Motor neuron (in vitro differentiated cells): ENCODE measurements around the gene CD226. TPM values are rescaled to one million over a fixed set of nuclear protein-coding genes. Genes with fewer than 3 reads are reported as not detected.
"Not testable (repeated sequence)": the region's sequence is repeated elsewhere in the genome, so short reads cannot be mapped to it uniquely, and the experiment has no call there.

Experiments
- ATAC-seq, 8 experiments: fragments of 200-7000 bp; cut with Tn5 transposase; replicated peaks in 6 of 8; 2 replicates each; pipeline ENCODE4 v1.8.0; 2021; ENCODE audit warnings: mild to moderate bottlenecking in 8 of 8, moderate library complexity in 8 of 8
- H3K27ac ChIP-seq, 2 donors: fragments of 250-450 bp; sonication (Bioruptor Pico); 2 replicates each; pipeline ENCODE4 v1.9.0; 2021; ENCODE audit warnings: antibody characterized with exemption in 2 of 2, mild to moderate bottlenecking in 2 of 2, moderate library complexity in 1 of 2
- H3K4me1 ChIP-seq, 2 donors: fragments of 250-450 bp; sonication (Bioruptor Pico); replicated peaks in 1 of 2; 2 replicates each; pipeline ENCODE4 v1.6.1; 2021; ENCODE audit warnings: antibody characterized with exemption in 2 of 2, mild to moderate bottlenecking in 2 of 2, moderate library complexity in 1 of 2
- H3K4me3 ChIP-seq, 5 donors: fragments of 250-450 bp; sonication (Bioruptor Pico); 2 replicates each; pipeline ENCODE4 v1.9.0; 2021; ENCODE audit warnings: antibody characterized with exemption in 5 of 5, mild to moderate bottlenecking in 5 of 5, moderate library complexity in 4 of 5
- WGBS, 10 experiments: fragments of 450-650 bp; shearing (Covaris generic); methylation state at CpG; one replicate each; pipeline ENCODE4 v1.0.0; 2022; 5-methylcytosine and 5-hydroxymethylcytosine counted together
- in situ Hi-C, 9 experiments: fragments of 400-800 bp; cut with MboI; loops; one replicate each; pipeline ENCODE4 v1.15.0; 2021; ENCODE audit warnings: low sequenced_read_pairs in 9 of 9, low pct_unique_long_range_greater_than_20kb in 2 of 9; ENCODE audit not compliant: unreplicated experiment in 9 of 9
- total RNA-seq, 8 experiments: library from RNA; unstranded; fragments of 300-600 nt; gene quantifications; 2 replicates each; pipeline versions ENCODE4 v1.2.3 to v1.2.4, GENCODE V29; 2022

CD226 gene
- total RNA-seq, 8 experiments from 2014 or later, result 0.11 to 5.3 (median 0.41) TPM

DNA sequence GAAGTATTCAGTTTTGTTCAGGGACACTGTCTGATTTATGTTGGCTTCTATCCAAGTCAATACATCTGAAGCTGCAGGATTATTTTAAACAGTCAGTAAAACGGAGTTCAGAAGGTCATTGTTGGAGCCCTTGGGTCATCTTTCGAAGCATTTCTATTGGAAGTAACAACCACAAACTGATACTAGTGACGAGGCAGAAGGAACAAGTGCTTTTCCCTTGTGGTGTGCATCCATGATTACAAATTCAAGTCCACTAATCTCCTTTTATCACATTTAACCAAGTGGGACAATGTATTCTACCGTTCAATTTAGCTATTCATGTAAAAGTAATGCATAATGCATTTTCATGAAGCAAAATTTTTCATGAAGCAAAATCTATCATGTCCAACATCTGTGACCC is 76.9 kb downstream of the CD226 start:
- Histone ChIP-seq H3K4me1 (peaks cover 10 to 14% of the 10 kb centered on the region in 2 donors), H3K27ac (peak overlapping the region in 1 of 2 donors; percentile 7), H3K4me3 (no peak overlapping the region)
- WGBS, 10 experiments, result 17 to 92% (median 79%) methylated on average over 1 to 4 of the region's 4 CpGs; no CpG with 5 or more reads in 1 of the 10 experiments
- in situ Hi-C loops, result no loop called here
- ATAC-seq, result no peak

DNA sequence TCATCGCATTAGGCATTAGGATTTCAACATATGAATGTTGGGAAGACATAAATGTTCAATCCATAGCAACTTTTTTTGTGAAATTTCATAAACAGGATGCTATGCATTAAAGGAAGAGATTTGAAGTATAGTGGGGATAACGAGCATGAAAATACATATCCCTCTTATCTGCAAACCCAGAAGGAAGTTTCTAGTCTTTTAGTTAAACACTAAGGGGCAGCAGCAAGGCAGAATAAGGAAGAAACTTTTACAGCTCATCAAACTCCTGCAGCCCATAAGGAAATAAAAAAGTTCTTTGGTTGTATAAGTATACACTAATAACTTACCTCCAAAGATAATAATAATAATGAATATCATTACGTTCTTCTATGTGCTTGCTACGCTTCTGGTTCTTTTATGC is 81.5 kb downstream of the CD226 start:
- no peak for ATAC-seq
- Histone ChIP-seq H3K27ac (no peak overlapping the region), H3K4me3 (no peak overlapping the region), H3K4me1 (peaks cover 5 to 9% of the 10 kb centered on the region in 2 donors)
- in situ Hi-C loops, result no loop called here
- whole genome bisulfite sequencing, 10 experiments, result 53 to 100% (median 92%) methylated on average over 2 to 4 of the region's 4 CpGs; no CpG with 5 or more reads in 1 of the 10 experiments

DNA sequence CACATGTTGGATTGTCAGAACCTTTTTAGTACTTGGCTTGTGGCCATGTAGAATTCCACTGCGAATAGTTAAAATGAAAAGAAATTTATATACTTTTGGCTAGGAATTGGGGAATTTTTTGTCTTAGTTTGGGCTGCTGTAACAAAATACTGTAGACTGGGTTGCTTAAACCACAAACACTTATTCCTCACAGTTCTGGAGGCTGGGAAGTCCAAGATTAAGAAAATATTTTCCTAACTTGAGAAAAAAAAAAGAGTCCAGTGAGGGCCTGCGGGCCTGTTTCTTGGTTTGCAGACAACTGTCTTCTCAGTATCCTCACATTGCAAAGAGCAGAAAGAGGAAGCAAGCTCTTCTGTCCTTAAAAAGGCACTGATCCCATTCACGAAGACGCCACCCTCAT is 81.9 kb downstream of the CD226 start:
- no peak for ATAC-seq
- 0 to 68% (median 40%) methylated on average over 2 to 4 of the region's 4 CpGs; no CpG with 5 or more reads in 1 of the 10 experiments for WGBS, 10 experiments
- in situ Hi-C loops, result no loop called here
- Histone ChIP-seq H3K4me3 (no peak overlapping the region), H3K4me1 (peaks cover 4% of the 10 kb centered on the region in 2 donors), H3K27ac (no peak overlapping the region)

DNA sequence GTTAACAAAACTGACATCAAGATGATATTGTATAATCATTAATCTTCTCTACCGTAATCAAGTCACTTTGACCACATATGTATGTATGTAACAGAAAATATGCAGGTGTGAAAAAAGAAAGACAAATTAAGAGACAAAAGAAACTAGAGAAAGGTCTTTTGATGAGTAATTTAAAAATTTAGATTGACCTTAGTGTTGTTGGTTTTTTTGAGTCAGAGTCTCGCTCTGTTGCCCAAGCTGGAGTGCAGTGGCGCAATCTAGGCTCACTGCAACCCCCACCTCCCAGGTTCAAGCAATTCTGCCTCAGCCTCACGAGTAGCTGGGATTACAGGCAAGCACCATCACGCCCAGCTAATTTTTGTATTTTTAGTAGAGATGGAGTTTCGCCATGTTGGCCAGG is 82.9 kb downstream of the CD226 start:
- ATAC-seq, H3K4me1 ChIP-seq, in situ Hi-C loops, H3K4me3 ChIP-seq, H3K27ac ChIP-seq: not testable (repeated sequence)
- WGBS, 10 experiments, result 67 to 100% (median 90%) methylated on average over 1 to 6 of the region's 6 CpGs

DNA sequence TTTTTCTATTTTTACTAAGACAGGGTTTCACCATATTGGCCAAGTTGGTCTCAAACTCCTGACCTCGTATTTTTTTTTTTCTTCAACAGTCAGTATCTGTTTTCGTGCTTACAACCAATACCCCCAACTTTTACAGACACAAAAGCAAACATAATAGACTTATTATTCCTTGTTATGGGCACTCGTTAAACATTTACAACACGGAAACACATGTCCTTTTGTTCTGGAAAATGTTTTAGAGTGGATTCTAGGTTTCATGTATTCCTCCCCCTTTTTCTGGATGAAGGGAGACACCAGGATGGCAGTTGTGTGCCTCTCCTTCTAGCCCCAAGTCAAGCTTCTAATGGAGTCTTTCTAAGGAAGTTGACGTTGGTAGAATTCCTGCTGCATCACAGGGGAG is 88.8 kb downstream of the CD226 start:
- Histone ChIP-seq H3K4me1 (no peaks in the 10 kb centered on the region), H3K27ac (no peak overlapping the region), H3K4me3 (no peak overlapping the region)
- in situ Hi-C loops, result no loop called here
- ATAC-seq, result no peak
- WGBS, 10 experiments, result 18 to 100% (median 78%) methylated on average over 1 to 5 of the region's 5 CpGs; no CpG with 5 or more reads in 2 of the 10 experiments

DNA sequence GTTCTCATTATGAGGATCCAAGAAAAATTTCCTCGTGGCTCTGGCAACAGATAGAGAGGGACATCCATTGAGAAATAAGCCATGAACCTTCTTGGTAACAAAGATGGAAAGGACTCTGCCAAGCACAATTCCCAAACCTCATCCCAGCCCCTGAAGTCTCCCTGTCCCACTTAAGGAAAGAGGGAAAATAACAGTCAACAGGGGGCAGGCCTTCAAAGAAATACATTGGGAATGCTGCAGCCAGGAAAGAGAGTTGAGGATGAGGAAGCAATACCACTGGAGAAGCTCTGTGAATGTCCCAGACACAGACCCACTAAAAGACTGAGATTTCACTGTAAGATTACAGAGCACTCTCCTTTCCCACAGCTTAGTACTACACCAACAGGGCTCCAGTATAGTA is 93.2 kb downstream of the CD226 start:
- Histone ChIP-seq H3K27ac (no peak overlapping the region), H3K4me1 (no peaks in the 10 kb centered on the region), H3K4me3 (no peak overlapping the region)
- in situ Hi-C loops, result no loop called here
- no peak for ATAC-seq
- 60 to 100% (median 80%) methylated on average over 1 of the region's 1 CpG; no CpG with 5 or more reads in 6 of the 10 experiments for WGBS, 10 experiments

DNA sequence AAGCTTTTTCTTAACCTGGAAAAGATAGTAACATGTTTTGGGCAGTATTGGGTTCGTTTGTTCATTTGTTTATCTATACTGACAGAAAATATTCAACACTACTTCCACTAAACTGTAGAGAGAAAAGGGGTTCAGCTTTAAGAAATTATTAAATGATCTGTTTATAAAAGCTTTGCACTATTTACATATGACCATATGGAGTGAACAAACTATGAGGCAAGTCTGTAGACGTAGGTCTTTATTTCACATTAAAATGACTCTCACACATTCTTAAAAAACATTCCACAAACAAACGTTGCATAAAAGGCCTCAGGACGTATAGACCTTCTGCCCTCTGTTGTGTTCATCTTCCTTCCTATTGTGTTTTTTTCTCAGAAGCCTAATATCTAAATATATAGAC is 94.6 kb downstream of the CD226 start:
- Histone ChIP-seq H3K4me3 (no peak overlapping the region), H3K4me1 (no peaks in the 10 kb centered on the region), H3K27ac (no peak overlapping the region)
- 36 to 93% (median 80%) methylated on average over 1 to 4 of the region's 4 CpGs; no CpG with 5 or more reads in 1 of the 10 experiments for WGBS, 10 experiments
- in situ Hi-C loops, result no loop called here
- no peak for ATAC-seq

DNA sequence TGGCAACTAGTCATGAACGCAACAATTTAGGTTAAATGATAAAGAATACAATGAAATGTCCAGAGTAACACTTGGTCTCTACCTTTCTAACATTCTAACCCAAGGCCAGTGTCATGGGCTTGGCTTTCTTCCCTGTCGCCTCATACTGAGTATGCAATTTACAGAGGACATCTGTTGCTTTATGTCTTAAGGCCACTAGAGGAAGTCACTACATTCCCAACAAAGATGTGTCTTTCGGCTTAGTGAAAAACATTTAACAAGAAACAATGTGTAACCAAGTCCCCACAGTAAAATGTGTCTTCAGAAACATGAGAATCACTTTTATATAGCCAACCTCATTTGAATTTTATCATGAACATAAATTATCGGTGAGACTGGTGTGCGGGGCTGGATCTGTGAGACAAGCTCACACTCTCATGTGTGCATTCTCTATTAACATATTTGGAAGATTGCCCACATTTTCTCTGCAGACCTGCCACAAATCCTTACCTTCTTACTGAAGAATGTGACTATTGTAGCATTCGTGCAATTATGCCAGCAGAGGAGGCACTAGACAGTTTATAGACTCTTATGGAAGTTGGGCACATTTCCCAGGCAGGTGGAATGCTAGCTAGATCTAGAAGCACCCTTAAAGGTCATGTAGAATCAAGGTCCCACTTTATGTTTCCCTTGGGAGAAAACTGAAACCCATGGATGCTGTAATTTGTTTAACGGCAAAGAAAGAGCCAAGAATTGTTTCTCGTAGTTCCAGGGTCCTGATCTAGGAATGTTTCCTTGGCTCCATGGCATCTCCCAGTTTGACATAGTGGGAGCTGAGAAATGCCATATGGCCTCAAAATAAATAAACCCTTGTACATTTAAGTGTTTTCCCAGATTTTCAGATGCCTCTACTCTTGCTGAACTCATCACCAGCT is 101.8 kb downstream of the CD226 start:
- H3K4me3 ChIP-seq, result no peak overlapping the region
- WGBS, 10 experiments, result 65 to 100% (median 84%) methylated on average over 2 to 8 of the region's 8 CpGs
- in situ Hi-C loops, result no loop called here
- ATAC-seq, result peak in 5 of 8 experiments; percentile 33 to 75 (median 54)
- no peak overlapping the region for H3K27ac ChIP-seq
- peaks cover 0 to 12% of the 10 kb centered on the region in 2 donors for H3K4me1 ChIP-seq

DNA sequence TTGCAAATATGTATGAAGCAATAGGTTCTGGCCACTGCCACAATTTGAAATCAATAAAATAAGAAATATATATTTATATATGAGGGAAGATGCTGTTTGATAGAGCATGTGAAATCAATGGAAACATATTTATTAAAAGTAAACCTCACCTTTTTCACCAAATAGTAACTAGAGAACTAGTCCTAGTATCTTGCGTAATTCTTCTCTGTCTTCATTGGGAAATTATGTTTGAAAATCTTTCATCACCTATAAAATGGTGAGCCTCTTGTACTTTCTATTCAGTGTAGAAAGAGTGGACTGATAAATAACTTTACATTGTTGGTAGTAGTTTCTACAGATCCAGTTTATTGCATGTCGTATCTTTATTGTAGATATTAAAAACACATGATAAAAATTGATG is 103.0 kb downstream of the CD226 start:
- Histone ChIP-seq H3K4me3 (no peak overlapping the region), H3K27ac (no peak overlapping the region), H3K4me1 (peaks cover 0 to 12% of the 10 kb centered on the region in 2 donors)
- 50 to 100% (median 100%) methylated on average over 1 to 2 of the region's 2 CpGs for WGBS, 10 experiments
- in situ Hi-C loops, result no loop called here
- ATAC-seq, result no peak

DNA sequence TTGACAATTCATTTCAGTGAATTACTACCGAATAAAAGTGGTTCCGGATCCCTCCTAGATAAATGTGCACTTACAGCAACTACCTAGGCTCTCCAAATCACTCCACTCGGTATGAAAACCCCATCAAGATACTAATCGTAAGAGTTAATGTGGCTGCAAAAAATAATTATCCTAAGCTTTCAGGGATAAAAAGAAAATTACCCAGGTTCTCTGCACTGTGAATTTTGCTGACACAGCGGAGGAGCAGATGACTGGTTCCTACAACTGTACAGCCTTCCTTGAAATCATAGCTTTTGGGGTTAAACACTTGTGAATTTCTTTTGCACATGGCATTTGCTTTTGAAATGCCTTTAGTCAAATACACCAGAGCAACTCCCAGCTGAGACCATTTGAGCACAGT is 104.7 kb downstream of the CD226 start:
- 50 to 90% (median 73%) methylated on average over 2 to 5 of the region's 5 CpGs; no CpG with 5 or more reads in 1 of the 10 experiments for WGBS, 10 experiments
- no peak overlapping the region for H3K27ac ChIP-seq
- no peak overlapping the region for H3K4me3 ChIP-seq
- in situ Hi-C loops, result no loop called here
- peaks cover 0 to 12% of the 10 kb centered on the region in 2 donors for H3K4me1 ChIP-seq
- ATAC-seq, result no peak

DNA sequence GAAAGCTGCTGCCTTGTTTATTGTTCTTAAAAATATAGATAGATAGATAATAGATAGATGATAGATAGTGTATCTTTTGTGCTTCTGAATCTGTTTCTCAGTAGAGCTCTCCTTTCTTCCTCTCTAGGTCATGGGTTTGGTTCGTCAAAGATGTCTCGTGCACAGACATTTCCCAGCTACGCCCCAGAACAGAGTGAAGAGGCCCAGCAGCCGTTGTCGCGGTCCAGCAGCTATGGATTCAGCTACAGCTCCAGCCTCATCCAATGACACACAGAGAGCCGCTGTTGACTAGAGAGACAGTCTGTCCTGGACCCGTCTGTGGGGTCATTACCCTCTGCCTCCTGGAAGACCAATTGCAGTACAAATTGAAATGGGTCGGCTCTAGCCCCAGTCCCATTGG is 106.6 kb downstream of the CD226 start:
- H3K27ac ChIP-seq, result no peak overlapping the region
- peaks cover 0 to 12% of the 10 kb centered on the region in 2 donors for H3K4me1 ChIP-seq
- H3K4me3 ChIP-seq, result no peak overlapping the region
- in situ Hi-C loops, result no loop called here
- WGBS, 10 experiments, result 70 to 100% (median 97%) methylated on average over 1 to 5 of the region's 9 CpGs; no CpG with 5 or more reads in 3 of the 10 experiments
- ATAC-seq, result no peak

DNA sequence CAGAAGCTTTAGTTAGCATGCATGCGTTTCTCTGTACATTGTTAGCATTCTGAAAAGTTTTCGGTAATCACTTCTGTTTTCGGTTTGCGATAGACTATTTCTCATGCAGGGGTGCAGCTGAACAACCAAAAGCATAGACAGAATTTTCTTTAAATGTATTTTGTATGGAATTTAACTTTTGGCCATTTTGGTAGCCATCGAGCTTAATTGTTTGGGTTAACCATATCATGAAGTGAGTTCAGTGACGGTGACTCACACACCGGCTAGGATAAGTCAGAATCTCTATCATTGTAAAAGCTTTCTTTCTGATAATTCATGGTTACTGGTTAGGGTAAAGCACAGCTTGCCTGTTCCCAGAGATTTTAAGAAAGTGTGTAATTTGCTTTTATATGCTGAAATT is 107.2 kb downstream of the CD226 start:
- Histone ChIP-seq H3K4me1 (peaks cover 0 to 10% of the 10 kb centered on the region in 2 donors), H3K27ac (no peak overlapping the region), H3K4me3 (no peak overlapping the region)
- ATAC-seq, result no peak
- 76 to 100% (median 92%) methylated on average over 1 to 7 of the region's 7 CpGs for WGBS, 10 experiments
- in situ Hi-C loops, result no loop called here

DNA sequence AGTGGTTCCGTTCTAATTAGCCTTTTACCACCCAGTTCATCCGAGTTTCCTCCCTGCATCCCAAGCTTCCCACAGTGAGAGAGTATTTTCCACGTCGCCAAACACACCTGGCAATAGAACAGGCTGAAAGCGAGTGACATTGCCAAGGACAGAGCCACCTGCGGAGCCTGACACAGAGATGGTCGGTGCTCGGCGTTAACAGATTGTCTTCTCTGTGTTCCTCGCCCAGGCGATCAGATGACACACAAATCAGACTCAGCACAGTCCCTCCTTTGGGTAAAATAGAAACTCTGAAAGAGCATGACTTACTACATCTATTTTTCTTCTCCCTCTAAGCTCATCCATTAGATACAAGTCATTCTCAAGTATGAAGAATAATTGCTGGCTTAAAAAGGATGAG is 107.7 kb downstream of the CD226 start:
- WGBS, 10 experiments, result 65 to 100% (median 89%) methylated on average over 3 to 10 of the region's 11 CpGs; no CpG with 5 or more reads in 3 of the 10 experiments
- Histone ChIP-seq H3K27ac (no peak overlapping the region), H3K4me3 (no peak overlapping the region), H3K4me1 (peaks cover 0 to 7% of the 10 kb centered on the region in 2 donors)
- in situ Hi-C loops, result no loop called here
- no peak for ATAC-seq
